HEK293 (cell line): ENCODE data around the gene WFS1.

ENCODE experiments used
- REST ChIP-seq: fragments of 450-650 bp; formaldehyde crosslinking; IDR thresholded peaks from 2 replicates; pipeline ENCODE4 v1.5.1; 2016; ENCODE audit warnings: missing biosample characterization, missing genetic modification characterization
- SETDB1 ChIP-seq: IDR thresholded peaks from one replicate; pipeline ENCODE4 v1.6.1; 2017; ENCODE audit warnings: mild to moderate bottlenecking, low read length, moderate library complexity, mixed read lengths; ENCODE audit not compliant: insufficient read length
- YY1 ChIP-seq: fragments of 450-650 bp; formaldehyde crosslinking; IDR thresholded peaks from 2 replicates; pipeline ENCODE4 v1.5.1; 2018; ENCODE audit warnings: missing biosample characterization, missing genetic modification characterization
- TF ChIP-seq, protein P1 (sequence below): fragments of 450-650 bp; formaldehyde crosslinking; IDR thresholded peaks from 2 replicates; pipeline ENCODE4 v1.5.1; 2016; ENCODE audit warnings: missing biosample characterization, missing genetic modification characterization
- TF ChIP-seq, protein P2 (sequence below): fragments of 450-650 bp; formaldehyde crosslinking; IDR thresholded peaks from 2 replicates; pipeline ENCODE4 v1.5.1; 2016; ENCODE audit warnings: missing biosample characterization, missing genetic modification characterization
- TF ChIP-seq, protein P3 (sequence below): fragments of 450-650 bp; formaldehyde crosslinking; IDR thresholded peaks from 2 replicates; pipeline ENCODE4 v1.5.1; 2016; ENCODE audit warnings: missing biosample characterization, missing genetic modification characterization

DNA sequence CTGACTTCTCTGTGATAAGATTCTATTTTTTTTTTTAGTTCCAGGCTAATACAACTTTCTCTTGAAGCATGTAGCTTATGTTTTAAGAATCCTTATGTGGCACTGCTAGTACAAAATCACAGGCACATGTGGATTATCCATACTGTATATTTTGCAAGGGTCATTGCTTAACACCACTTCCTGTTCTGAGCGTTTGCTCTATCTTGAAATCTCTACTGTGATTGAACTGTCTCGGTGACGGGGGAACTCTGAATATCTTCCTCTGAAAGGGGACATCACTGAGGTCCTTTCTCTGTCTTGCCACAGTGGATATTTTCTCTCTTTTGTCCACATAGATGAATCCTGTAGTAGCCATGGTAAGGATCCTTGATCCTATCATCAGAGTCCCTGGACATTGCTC lies 2.1 kb upstream of the WFS1 start:
- TF ChIP-seq SETDB1 (no peak), REST (tag by site-specific recombination) (no peak), YY1 (tag by site-specific recombination) (no peak)
- TF ChIP-seq, protein P1, sequence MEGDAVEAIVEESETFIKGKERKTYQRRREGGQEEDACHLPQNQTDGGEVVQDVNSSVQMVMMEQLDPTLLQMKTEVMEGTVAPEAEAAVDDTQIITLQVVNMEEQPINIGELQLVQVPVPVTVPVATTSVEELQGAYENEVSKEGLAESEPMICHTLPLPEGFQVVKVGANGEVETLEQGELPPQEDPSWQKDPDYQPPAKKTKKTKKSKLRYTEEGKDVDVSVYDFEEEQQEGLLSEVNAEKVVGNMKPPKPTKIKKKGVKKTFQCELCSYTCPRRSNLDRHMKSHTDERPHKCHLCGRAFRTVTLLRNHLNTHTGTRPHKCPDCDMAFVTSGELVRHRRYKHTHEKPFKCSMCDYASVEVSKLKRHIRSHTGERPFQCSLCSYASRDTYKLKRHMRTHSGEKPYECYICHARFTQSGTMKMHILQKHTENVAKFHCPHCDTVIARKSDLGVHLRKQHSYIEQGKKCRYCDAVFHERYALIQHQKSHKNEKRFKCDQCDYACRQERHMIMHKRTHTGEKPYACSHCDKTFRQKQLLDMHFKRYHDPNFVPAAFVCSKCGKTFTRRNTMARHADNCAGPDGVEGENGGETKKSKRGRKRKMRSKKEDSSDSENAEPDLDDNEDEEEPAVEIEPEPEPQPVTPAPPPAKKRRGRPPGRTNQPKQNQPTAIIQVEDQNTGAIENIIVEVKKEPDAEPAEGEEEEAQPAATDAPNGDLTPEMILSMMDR, result no peak
- TF ChIP-seq, protein P2, sequence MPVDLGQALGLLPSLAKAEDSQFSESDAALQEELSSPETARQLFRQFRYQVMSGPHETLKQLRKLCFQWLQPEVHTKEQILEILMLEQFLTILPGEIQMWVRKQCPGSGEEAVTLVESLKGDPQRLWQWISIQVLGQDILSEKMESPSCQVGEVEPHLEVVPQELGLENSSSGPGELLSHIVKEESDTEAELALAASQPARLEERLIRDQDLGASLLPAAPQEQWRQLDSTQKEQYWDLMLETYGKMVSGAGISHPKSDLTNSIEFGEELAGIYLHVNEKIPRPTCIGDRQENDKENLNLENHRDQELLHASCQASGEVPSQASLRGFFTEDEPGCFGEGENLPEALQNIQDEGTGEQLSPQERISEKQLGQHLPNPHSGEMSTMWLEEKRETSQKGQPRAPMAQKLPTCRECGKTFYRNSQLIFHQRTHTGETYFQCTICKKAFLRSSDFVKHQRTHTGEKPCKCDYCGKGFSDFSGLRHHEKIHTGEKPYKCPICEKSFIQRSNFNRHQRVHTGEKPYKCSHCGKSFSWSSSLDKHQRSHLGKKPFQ (tag by site-specific recombination), result no peak
- TF ChIP-seq, protein P3, sequence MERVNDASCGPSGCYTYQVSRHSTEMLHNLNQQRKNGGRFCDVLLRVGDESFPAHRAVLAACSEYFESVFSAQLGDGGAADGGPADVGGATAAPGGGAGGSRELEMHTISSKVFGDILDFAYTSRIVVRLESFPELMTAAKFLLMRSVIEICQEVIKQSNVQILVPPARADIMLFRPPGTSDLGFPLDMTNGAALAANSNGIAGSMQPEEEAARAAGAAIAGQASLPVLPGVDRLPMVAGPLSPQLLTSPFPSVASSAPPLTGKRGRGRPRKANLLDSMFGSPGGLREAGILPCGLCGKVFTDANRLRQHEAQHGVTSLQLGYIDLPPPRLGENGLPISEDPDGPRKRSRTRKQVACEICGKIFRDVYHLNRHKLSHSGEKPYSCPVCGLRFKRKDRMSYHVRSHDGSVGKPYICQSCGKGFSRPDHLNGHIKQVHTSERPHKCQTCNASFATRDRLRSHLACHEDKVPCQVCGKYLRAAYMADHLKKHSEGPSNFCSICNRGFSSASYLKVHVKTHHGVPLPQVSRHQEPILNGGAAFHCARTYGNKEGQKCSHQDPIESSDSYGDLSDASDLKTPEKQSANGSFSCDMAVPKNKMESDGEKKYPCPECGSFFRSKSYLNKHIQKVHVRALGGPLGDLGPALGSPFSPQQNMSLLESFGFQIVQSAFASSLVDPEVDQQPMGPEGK (tag by site-specific recombination), result no peak
